Measurements from ENCODE around the gene SRMS. TPM values are rescaled to one million over a fixed set of nuclear protein-coding genes. Genes with fewer than 3 reads are reported as not detected.
"Not testable (repeated sequence)": the region's sequence is repeated elsewhere in the genome, so short reads cannot be mapped to it uniquely, and the experiment has no call there.

The SRMS gene
- total RNA-seq, 1 experiment from 2014 or later, result 0.22 TPM

DNA sequence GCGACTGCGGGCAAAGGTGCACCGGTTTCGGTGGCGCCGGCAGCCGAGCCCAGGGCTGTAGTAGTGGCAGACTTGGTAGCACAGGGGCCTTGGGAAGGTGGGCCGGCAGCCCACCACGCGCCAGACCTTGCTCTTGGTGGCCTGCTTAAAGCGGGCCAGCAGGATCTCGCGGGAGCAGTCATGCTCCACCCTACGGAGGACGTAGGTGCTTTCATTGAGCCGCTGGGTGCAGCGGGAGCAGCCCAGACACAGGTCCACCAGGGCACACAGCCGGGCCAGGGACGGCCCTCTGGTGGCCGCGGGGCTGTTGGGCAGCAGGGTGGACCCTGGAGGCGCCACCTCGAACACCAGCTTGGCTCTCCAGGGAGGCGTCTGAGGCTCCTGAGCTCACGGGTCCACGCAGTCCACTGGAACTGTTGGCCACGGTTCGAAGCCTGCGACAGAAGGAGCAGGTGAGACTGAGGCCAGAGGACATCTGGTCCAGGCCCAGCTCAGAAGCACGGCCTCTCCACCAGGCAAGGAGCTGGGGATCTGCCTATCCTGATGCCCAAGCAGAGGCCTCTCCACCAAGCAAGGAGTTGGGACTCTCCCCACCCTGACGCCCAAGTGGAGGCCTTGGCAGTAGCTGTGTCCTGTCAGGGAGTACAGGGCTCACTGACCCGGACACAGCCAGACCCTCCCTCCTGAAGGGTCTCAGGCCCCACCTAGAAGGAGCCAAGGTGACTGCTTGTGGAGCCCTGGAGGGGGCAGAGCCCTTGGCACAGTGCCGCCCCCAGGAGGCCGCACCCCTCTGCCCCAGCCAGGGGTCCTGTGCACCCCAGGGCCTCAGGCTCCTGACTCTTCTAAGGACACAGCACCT lies 25.5 kb upstream of the SRMS start:
- intact Hi-C loops (cut with micrococcal nuclease), result no loop called here

DNA sequence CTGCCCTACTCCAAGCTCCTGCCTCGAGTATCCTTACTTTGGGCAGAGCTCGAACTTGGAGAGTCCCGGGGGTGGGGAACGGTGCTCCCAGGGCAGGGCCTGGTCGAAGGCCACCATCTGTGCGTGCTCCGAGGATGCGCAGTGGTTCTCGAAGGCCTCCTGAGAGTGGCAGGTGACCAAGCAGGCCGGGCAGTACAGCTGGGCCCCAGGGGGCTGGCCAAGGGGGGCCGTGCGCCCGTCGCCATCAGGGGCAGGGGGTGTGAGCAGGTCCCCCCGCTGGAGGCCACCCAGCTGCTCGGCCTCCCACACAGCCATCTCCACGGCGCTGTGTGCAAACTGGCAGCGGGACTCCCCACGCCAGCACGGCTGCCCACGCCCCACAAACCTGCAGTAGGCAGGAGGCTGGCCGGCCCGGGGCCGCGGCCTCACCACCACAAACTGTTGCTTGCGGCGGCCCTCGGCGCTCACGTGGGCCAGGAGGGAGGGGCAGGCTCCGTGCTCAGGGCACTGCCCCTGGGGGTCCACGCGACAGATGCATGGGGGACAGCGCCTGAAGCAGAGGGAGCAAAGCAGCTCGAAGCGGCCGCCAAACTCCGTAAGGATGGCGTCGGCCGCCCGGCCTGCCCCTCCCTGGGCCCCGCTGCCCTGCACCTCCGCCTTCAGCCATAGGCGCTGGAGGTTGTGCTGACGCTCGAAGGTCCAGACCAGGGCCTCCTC lies 24.7 kb upstream of the SRMS start:
- Histone ChIP-seq H3F3A (ENCODE audit: low read length, unreplicated experiment) (no peaks in the 10 kb centered on the region), H3K4me2 (ENCODE audit: low read length) (no peak overlapping the region), H3K9me3 (ENCODE audit: low read length) (no peaks in the 10 kb centered on the region), H3K4me3 (ENCODE audit: low read length) (no peak overlapping the region), H3K79me2 (ENCODE audit: low read length) (peaks cover 12% of the 10 kb centered on the region), H2AFZ (ENCODE audit: low read length) (no peak overlapping the region), H3K27me3 (ENCODE audit: low read length) (no peaks in the 10 kb centered on the region), H3K4me1 (ENCODE audit: insufficient read depth, low read length) (peaks cover 18% of the 10 kb centered on the region), H3K9me2 (replicated peaks; ENCODE audit: low read length) (no peaks in the 10 kb centered on the region), H3K9ac (ENCODE audit: low read length) (no peak overlapping the region), H3K36me3 (ENCODE audit: low read depth, low read length) (no peaks in the 10 kb centered on the region), H4K20me1 (ENCODE audit: low read length) (no peaks in the 10 kb centered on the region), H3K27ac (ENCODE audit: low read length) (no peak overlapping the region)
- ATAC-seq (no peak), DNase-seq (no peak)
- POLR2A ChIA-PET (ENCODE audit: unreplicated experiment), result interaction anchor here (0.6 kb wide), 1 partner anchor 324 kb away, joined by 5 read pairs; no protein-coding TSS in a partner anchor
- CTCF ChIA-PET, result no interaction called here
- TF ChIP-seq EZH2phosphoT487 (IDR thresholded peaks at IDR 0.05; ENCODE audit: borderline replicate concordance, low read length) (no peak), EZH2 (IDR thresholded peaks at IDR 0.05; ENCODE audit: low read length, unreplicated experiment) (no peak)
- TF ChIP-seq, protein P1, sequence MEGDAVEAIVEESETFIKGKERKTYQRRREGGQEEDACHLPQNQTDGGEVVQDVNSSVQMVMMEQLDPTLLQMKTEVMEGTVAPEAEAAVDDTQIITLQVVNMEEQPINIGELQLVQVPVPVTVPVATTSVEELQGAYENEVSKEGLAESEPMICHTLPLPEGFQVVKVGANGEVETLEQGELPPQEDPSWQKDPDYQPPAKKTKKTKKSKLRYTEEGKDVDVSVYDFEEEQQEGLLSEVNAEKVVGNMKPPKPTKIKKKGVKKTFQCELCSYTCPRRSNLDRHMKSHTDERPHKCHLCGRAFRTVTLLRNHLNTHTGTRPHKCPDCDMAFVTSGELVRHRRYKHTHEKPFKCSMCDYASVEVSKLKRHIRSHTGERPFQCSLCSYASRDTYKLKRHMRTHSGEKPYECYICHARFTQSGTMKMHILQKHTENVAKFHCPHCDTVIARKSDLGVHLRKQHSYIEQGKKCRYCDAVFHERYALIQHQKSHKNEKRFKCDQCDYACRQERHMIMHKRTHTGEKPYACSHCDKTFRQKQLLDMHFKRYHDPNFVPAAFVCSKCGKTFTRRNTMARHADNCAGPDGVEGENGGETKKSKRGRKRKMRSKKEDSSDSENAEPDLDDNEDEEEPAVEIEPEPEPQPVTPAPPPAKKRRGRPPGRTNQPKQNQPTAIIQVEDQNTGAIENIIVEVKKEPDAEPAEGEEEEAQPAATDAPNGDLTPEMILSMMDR (conservative IDR thresholded peaks at IDR 0.05; ENCODE audit: low read depth, low read length), result no peak
- BruUV-seq (replicated peaks), result no TSS peak
- intact Hi-C loops (cut with micrococcal nuclease), result no loop called here

More for the DNA sequence above, 25.5 kb upstream of the SRMS start:
- no peak for TF ChIP-seq EZH2phosphoT487 (IDR thresholded peaks at IDR 0.05; ENCODE audit: borderline replicate concordance, low read length)
- no peak for TF ChIP-seq EZH2 (IDR thresholded peaks at IDR 0.05; ENCODE audit: low read length, unreplicated experiment)
- TF ChIP-seq, protein P1 (conservative IDR thresholded peaks at IDR 0.05; ENCODE audit: low read depth, low read length), result peak; percentile 38
- Histone ChIP-seq H3K27ac (ENCODE audit: low read length) (no peak overlapping the region), H4K20me1 (ENCODE audit: low read length) (no peaks in the 10 kb centered on the region), H3K9me2 (replicated peaks; ENCODE audit: low read length) (no peaks in the 10 kb centered on the region), H3K36me3 (ENCODE audit: low read depth, low read length) (no peaks in the 10 kb centered on the region), H3K4me1 (ENCODE audit: insufficient read depth, low read length) (peaks cover 18% of the 10 kb centered on the region), H3F3A (ENCODE audit: low read length, unreplicated experiment) (no peaks in the 10 kb centered on the region), H3K4me3 (ENCODE audit: low read length) (peak overlapping the region; percentile 77), H3K4me2 (ENCODE audit: low read length) (peak overlapping the region; percentile 93), H3K27me3 (ENCODE audit: low read length) (no peaks in the 10 kb centered on the region), H3K79me2 (ENCODE audit: low read length) (peaks cover 12% of the 10 kb centered on the region), H3K9me3 (ENCODE audit: low read length) (no peaks in the 10 kb centered on the region), H3K9ac (ENCODE audit: low read length) (peak overlapping the region; percentile 68), H2AFZ (ENCODE audit: low read length) (no peak overlapping the region)
- ChIA-PET POLR2A (ENCODE audit: unreplicated experiment) (interaction anchor here (0.6 to 1.5 kb wide), 2 partner anchors 69 to 323 kb away, joined by 5 to 15 read pairs; no protein-coding TSS in a partner anchor), CTCF (interaction anchor here (1.6 kb wide), 1 partner anchor 35 kb away, joined by 6 read pairs; no protein-coding TSS in a partner anchor)
- ATAC-seq, result peak; percentile 6; the same call in 1 of the 2 replicates
- DNase-seq, result peak; percentile 13
- no TSS peak for BruUV-seq (replicated peaks)

DNA sequence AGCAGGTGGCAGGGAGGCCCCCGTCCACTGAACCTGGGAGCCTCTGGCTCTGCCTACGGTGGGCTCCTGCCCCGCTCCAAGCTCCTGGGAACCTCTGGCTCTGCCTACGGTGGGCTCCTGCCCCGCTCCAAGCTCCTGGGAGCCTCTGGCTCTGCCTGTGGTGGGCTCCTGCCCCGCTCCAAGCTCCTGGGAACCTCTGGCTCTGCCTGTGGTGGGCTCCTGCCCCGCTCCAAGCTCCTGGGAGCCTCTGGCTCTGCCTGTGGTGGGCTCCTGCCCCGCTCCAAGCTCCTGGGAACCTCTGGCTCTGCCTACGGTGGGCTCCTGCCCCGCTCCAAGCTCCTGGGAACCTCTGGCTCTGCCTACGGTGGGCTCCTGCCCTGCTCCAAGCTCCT lies 23.5 kb upstream of the SRMS start:
- H3K4me2 ChIP-seq (ENCODE audit: low read length); H4K20me1 ChIP-seq (ENCODE audit: low read length); ATAC-seq; BruUV-seq (replicated peaks); H3K36me3 ChIP-seq (ENCODE audit: low read depth, low read length); H3K27me3 ChIP-seq (ENCODE audit: low read length); intact Hi-C loops (cut with micrococcal nuclease); H3K27ac ChIP-seq (ENCODE audit: low read length); H3K9ac ChIP-seq (ENCODE audit: low read length); CTCF ChIA-PET; H3K4me3 ChIP-seq (ENCODE audit: low read length); POLR2A ChIA-PET (ENCODE audit: unreplicated experiment); H3K9me3 ChIP-seq (ENCODE audit: low read length); H2AFZ ChIP-seq (ENCODE audit: low read length); DNase-seq; H3F3A ChIP-seq (ENCODE audit: low read length, unreplicated experiment); H3K9me2 ChIP-seq (replicated peaks; ENCODE audit: low read length): not testable (repeated sequence)
- Histone ChIP-seq H3K4me1 (ENCODE audit: insufficient read depth, low read length) (peaks cover 18% of the 10 kb centered on the region), H3K79me2 (ENCODE audit: low read length) (peaks cover 12% of the 10 kb centered on the region)

Measured in PC-3 (cell line).